ENCODE measurements around the gene RAB4A.
A peak's percentile ranks its signal among the peaks of the same experiment; 100 is the strongest.

RAB4A gene

DNA sequence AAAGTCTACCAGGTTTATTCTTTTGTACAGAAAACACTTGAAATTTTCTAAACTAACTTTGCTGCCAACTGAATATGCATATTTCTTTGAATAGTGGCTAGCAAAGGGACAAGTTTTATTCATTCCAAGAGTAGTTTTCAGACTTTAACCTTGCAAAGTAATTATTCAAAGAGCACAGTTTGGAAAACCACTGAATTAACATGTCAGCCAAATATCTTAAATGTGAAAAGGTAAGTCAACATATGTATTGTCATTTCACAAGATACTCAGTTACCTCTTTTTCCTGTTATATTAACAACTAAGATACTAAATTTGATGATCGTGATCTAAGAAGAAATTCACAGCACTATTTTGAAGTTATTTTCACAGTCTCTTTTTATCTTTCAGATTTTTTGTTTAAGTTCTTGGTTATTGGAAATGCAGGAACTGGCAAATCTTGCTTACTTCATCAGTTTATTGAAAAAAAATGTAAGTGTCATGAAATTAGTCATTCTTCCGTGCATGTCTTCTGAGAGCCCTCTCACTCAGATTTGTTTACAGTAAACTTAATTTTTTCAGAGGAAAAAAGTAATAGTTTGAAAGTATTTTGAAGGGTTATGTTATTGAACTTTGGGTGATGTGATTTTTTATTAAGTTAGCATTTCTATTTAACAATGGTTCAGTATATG, 15.3 kb downstream of the RAB4A start:
- peaks cover 18% of the 10 kb centered on the region; the same call in 1 of the 2 replicates for H3K4me1 ChIP-seq (ENCODE audit: control insufficient read depth, insufficient read depth, low read length)
- H3K36me3 ChIP-seq (ENCODE audit: control insufficient read depth in 2 of 2, insufficient read depth in 1 of 2, low read length in 2 of 2): peaks cover 19 to 24% of the 10 kb centered on the region in 2 experiments
- H3K27ac ChIP-seq (ENCODE audit: extremely low read depth, low read depth, low read length): no peak overlapping the region
- POLR2A ChIA-PET: no interaction called here
- H3K4me3 ChIP-seq (ENCODE audit: low read depth, low read length): no peak overlapping the region
- H3K9me3 ChIP-seq (ENCODE audit: control insufficient read depth, insufficient read depth, low read depth, low read length): no peaks in the 10 kb centered on the region
- CTCF ChIA-PET: no interaction called here
- TF ChIP-seq, protein P1, sequence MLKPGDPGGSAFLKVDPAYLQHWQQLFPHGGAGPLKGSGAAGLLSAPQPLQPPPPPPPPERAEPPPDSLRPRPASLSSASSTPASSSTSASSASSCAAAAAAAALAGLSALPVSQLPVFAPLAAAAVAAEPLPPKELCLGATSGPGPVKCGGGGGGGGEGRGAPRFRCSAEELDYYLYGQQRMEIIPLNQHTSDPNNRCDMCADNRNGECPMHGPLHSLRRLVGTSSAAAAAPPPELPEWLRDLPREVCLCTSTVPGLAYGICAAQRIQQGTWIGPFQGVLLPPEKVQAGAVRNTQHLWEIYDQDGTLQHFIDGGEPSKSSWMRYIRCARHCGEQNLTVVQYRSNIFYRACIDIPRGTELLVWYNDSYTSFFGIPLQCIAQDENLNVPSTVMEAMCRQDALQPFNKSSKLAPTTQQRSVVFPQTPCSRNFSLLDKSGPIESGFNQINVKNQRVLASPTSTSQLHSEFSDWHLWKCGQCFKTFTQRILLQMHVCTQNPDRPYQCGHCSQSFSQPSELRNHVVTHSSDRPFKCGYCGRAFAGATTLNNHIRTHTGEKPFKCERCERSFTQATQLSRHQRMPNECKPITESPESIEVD (tag by site-specific recombination; IDR thresholded peaks at IDR 0.05): peak; percentile 44; the same call in 1 of the 2 replicates
- TF ChIP-seq PRDM1 (tag by site-specific recombination; IDR thresholded peaks at IDR 0.05): peak; percentile 44; the same call in 1 of the 2 replicates
- TF ChIP-seq, protein P2, sequence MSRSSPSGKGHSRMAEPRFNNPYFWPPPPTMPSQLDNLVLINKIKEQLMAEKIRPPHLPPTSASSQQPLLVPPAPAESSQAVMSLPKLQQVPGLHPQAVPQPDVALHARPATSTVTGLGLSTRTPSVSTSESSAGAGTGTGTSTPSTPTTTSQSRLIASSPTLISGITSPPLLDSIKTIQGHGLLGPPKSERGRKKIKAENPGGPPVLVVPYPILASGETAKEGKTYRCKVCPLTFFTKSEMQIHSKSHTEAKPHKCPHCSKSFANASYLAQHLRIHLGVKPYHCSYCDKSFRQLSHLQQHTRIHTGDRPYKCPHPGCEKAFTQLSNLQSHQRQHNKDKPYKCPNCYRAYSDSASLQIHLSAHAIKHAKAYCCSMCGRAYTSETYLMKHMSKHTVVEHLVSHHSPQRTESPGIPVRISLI (tag by site-specific recombination; IDR thresholded peaks at IDR 0.05): peak; percentile 50; the same call in 1 of the 2 replicates
- no peak for TF ChIP-seq GLIS1 (tag by site-specific recombination; IDR thresholded peaks at IDR 0.05)

DNA sequence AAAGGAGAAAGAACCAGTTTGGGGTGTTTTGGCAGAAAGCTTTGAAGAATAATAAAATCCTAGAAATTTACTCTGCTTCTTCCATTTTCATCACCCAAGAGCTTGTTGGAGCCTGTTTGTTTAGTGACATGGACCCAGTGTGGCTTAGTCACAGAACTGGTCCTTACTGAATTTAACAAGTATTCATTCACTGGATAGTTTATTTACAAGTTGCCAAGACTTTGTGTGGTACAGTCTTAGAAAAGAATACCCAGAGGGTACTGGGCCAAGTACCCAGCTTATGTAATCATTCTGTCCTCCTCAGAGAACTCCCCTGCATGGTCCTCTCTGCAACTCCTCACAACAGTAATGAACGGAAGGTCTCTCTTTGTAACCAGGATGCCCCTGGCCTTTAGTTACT, 16.4 kb downstream of the RAB4A start:
- POLR2A ChIA-PET: no interaction called here
- Histone ChIP-seq H3K4me1 (ENCODE audit: control insufficient read depth, insufficient read depth, low read length) (peaks cover 18% of the 10 kb centered on the region; the same call in 1 of the 2 replicates), H3K36me3 (ENCODE audit: control insufficient read depth in 2 of 2, insufficient read depth in 1 of 2, low read length in 2 of 2) (peaks cover 23 to 26% of the 10 kb centered on the region in 2 experiments), H3K27ac (ENCODE audit: extremely low read depth, low read depth, low read length) (no peak overlapping the region), H3K9me3 (ENCODE audit: control insufficient read depth, insufficient read depth, low read depth, low read length) (no peaks in the 10 kb centered on the region), H3K4me3 (ENCODE audit: low read depth, low read length) (no peak overlapping the region)
- peak; percentile 26; the same call in 1 of the 2 replicates for TF ChIP-seq GLIS1 (tag by site-specific recombination; IDR thresholded peaks at IDR 0.05)
- no peak for TF ChIP-seq SCRT1 (tag by site-specific recombination; IDR thresholded peaks at IDR 0.05; ENCODE audit: borderline replicate concordance)
- no peak for TF ChIP-seq ZFP3 (tag by site-specific recombination; IDR thresholded peaks at IDR 0.05; ENCODE audit: low read depth)
- TF ChIP-seq ZNF473 (tag by site-specific recombination; IDR thresholded peaks at IDR 0.05): no peak
- CTCF ChIA-PET: interaction anchor here (0.9 to 1.0 kb wide), 2 partner anchors 13 to 29 kb away, joined by 3 read pairs; no protein-coding TSS in a partner anchor

DNA sequence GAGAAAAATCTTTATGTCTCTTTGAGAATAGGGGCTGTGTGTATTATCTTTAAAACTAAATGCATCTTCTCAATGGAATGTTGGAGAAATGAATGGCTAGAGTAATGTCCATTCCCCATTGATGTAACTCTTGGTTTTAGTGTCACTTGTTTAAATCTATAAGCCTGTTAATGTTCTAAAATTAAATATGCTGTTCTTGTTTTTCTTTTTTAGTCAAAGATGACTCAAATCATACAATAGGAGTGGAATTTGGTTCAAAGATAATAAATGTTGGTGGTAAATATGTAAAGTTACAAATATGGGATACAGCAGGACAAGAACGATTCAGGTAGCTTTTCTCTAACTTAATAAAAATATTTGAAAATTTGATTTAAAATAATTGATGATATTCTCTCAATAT, 17.6 kb downstream of the RAB4A start:
- ChIA-PET POLR2A (no interaction called here), CTCF (interaction anchor here (0.7 to 1.0 kb wide), 2 partner anchors 48 to 179 kb away, joined by 3 read pairs; no protein-coding TSS in a partner anchor)
- Histone ChIP-seq H3K4me3 (ENCODE audit: low read depth, low read length) (no peak overlapping the region), H3K27ac (ENCODE audit: extremely low read depth, low read depth, low read length) (no peak overlapping the region), H3K9me3 (ENCODE audit: control insufficient read depth, insufficient read depth, low read depth, low read length) (no peaks in the 10 kb centered on the region), H3K4me1 (ENCODE audit: control insufficient read depth, insufficient read depth, low read length) (peaks cover 18% of the 10 kb centered on the region; the same call in 1 of the 2 replicates), H3K36me3 (ENCODE audit: control insufficient read depth in 2 of 2, insufficient read depth in 1 of 2, low read length in 2 of 2) (peaks cover 25 to 26% of the 10 kb centered on the region in 2 experiments)
- TF ChIP-seq ZNF426 (tag by site-specific recombination; IDR thresholded peaks at IDR 0.05) (no peak), ZNF768 (tag by site-specific recombination; IDR thresholded peaks at IDR 0.05) (no peak), ZNF621 (tag by site-specific recombination; IDR thresholded peaks at IDR 0.05) (no peak), SALL2 (tag by site-specific recombination; IDR thresholded peaks at IDR 0.05; ENCODE audit: borderline replicate concordance) (no peak), ZSCAN16 (tag by site-specific recombination; IDR thresholded peaks at IDR 0.05) (no peak), ZNF777 (tag by site-specific recombination; IDR thresholded peaks at IDR 0.05; ENCODE audit: borderline replicate concordance) (no peak), SP7 (tag by site-specific recombination; IDR thresholded peaks at IDR 0.05) (no peak), ZXDB (tag by site-specific recombination; IDR thresholded peaks at IDR 0.05) (no peak), FEZF1 (tag by site-specific recombination; IDR thresholded peaks at IDR 0.05) (no peak), KLF1 (tag by site-specific recombination; IDR thresholded peaks at IDR 0.05) (no peak), PRDM1 (tag by site-specific recombination; IDR thresholded peaks at IDR 0.05) (no peak), ZNF654 (tag by site-specific recombination; IDR thresholded peaks at IDR 0.05; ENCODE audit: low read depth) (no peak), SP3 (tag by site-specific recombination; IDR thresholded peaks at IDR 0.05) (no peak), ZNF433 (tag by site-specific recombination; IDR thresholded peaks at IDR 0.05; ENCODE audit: low read depth) (no peak)
- TF ChIP-seq, protein P1 (tag by site-specific recombination; IDR thresholded peaks at IDR 0.05): no peak
- TF ChIP-seq, protein P3, sequence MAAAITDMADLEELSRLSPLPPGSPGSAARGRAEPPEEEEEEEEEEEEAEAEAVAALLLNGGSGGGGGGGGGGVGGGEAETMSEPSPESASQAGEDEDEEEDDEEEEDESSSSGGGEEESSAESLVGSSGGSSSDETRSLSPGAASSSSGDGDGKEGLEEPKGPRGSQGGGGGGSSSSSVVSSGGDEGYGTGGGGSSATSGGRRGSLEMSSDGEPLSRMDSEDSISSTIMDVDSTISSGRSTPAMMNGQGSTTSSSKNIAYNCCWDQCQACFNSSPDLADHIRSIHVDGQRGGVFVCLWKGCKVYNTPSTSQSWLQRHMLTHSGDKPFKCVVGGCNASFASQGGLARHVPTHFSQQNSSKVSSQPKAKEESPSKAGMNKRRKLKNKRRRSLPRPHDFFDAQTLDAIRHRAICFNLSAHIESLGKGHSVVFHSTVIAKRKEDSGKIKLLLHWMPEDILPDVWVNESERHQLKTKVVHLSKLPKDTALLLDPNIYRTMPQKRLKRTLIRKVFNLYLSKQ (tag by site-specific recombination; IDR thresholded peaks at IDR 0.05; ENCODE audit: borderline replicate concordance): no peak
- TF ChIP-seq, protein P4, sequence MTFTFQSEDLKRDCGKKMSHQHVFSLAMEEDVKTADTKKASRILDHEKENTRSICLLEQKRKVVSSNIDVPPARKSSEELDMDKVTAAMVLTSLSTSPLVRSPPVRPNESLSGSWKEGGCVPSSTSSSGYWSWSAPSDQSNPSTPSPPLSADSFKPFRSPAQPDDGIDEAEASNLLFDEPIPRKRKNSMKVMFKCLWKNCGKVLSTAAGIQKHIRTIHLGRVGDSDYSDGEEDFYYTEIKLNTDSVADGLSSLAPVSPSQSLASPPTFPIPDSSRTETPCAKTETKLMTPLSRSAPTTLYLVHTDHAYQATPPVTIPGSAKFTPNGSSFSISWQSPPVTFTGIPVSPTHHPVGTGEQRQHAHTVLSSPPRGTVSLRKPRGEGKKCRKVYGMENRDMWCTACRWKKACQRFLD (tag by site-specific recombination; IDR thresholded peaks at IDR 0.05): no peak
- TF ChIP-seq, protein P5, sequence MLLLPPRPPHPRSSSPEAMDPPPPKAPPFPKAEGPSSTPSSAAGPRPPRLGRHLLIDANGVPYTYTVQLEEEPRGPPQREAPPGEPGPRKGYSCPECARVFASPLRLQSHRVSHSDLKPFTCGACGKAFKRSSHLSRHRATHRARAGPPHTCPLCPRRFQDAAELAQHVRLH (tag by site-specific recombination; IDR thresholded peaks at IDR 0.05): no peak

All from HEK293 (cell line).